SW480 (cell line): Measurements from ENCODE around the gene PLAAT1.

Experiments
- DNase-seq: peaks from one replicate; pipeline ENCODE4 v3.0.0-alpha.2; 2016; ENCODE audit warnings: low spot score

Gene PLAAT1

DNA sequence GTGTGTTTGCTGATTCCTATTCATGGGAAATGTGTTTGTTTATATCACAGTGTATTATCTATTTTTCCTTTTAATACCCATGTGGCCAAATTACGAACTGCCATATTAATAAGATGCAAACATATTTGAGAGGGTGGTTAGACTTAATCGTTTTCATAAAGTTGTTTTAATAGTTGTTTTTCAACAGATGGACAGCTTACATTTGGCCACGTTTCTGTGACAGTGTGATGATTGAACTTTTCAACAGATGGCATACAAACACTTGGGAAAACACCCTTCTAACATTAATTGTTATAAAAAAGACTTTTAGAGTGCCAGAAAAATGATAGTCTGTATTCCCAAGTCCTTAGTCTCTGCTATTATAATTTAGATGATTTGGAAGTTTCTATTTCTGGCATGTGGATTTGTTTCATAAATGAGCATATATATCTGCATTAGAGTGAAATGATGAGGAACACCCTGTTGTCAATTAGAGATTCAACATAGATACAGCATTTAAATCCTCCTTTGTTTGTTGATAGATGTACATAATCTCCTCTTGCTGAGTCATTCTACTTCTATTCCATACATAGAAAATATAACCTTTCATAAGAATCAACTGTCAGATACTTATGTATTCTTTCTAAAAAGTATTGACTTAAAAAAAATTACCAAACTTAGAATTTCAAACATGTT is 13.1 kb downstream of the PLAAT1 start:
- no peak for DNase-seq

DNA sequence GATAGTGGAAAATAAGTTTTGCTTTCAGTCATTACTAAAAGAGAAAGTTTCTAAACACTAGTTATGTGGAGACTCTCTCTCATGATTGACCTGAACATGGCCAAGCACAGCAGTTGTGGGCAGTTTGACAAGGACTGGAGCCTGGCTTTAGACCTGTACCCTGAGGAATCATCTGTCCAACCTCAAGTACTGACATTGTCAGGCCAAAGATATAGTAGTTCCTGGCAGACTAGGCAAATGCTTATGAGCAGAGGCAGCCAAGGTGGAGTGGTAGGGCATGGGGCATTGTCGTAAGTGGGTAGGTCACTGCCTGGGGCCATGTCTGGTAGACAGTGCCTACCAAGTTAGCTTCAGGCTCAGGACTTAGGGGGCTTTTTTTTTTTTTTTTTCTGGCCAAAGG is 20.9 kb downstream of the PLAAT1 start:
- no peak for DNase-seq

- DNase-seq: no peak
Observed at GRCh38 chr3:193262707-193263106, 21.7 kb downstream of the PLAAT1 start.

DNA sequence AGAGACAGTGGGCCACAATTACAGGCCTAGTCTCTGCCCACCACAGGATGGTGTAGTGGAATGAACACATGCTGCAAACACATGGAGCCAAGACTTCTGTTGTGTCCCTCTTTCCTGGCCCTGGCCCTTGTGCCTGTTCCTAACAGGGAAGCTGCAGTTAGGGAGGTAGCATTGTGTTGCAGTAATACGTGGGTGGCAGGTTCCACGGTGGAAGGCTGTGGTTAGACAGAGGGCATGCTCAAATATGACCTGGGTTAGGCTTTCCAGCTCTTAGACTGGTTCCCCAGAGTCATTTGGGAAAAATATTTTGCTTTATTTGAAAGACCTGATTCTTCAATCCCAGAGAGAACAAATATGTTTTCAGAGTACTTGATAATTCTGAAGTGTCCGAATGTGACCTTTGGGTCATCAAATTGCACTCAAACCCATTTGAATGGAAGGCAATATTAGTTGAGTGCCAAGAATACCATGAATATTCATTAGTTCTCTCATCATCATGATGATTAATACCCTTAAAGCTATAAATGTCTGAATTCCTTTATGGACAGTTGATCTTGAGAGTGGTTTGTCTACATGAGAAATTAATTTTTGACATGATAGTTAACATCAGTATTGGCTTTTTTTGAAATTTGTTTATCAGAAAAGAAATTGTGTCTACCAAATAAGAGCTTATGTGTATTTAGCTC is 28.5 kb downstream of the PLAAT1 start:
- peak; percentile 9 for DNase-seq

- no peak for DNase-seq
Observed at GRCh38 chr3:193270451-193270850, 29.4 kb downstream of the PLAAT1 start.

DNA sequence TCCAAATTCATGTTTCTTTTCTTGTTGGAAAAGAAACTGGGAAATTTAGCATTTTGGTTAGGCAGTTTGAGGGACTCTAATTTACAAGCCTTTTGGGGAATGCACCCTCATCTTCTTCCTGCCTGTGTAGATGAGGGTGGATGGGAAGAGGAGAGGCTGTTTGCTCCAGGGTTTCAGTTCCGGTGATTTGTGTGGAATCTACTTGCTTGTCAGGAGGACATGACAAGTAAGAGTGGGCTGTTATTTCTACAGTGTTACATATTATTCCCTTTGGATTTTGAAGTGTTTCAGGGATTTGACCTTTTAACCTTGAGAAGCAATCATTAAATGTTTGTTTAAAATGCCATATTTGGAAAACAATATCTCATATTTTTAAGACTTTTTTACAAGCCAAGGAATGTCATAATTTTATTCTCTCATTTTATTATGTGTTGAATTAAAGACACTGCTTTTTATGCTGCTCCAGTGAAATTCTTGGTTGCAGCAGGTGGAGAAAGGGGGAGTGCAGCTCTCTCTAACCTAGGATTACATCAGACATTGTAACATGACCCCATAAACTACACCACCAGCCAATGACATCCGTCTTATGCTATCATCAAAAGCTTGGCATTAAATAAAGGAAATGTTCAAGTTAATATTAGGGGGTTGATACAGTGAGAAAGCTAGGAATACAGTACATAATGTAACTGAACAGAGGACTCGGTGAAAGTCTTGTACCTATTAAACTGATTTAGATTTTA is 30.2 kb downstream of the PLAAT1 start:
- DNase-seq: peak; percentile 9

DNA sequence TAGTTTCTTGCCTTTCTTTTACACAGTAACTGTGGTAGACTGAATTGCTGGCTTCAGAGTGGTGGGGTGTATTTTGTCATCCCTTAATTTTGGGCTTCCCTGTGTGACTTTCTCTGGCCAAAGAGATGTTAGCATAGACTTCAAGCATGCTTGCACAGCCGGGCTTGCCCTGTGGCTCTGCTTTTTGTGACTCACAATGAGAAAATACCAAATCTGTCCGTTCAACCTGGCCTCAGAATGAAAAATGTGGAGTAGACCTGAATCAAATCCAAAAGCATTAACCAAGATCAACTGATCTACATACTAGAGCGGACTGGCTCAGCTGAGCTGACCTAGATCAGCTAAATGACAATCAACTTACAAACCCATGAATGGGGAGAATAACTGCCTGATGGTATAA is 51.4 kb downstream of the PLAAT1 start:
- no peak for DNase-seq

GRCh38 chr3:193295985-193296384 is 55.0 kb downstream of the PLAAT1 start:
- no peak for DNase-seq

GRCh38 chr3:193297421-193297820 is 56.4 kb downstream of the PLAAT1 start:
- DNase-seq: no peak

DNA sequence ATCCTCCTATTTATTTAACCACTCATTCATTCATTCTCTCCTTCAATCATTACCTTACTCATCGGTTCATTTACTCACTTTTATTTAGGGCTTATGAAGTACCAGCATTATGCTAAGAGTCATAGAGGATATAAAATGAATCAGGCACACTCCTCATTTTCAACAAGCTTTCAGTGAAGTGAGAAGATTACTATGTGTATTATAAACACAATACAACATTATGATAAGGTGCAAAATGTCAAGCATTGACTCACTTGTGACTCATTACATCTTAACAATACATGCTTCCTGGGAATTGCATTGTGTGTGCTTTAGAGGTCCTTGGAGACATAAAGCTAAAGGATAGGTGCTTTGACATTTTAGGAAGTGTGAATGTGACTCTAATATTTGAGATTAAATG is 60.4 kb downstream of the PLAAT1 start:
- DNase-seq: no peak

DNA sequence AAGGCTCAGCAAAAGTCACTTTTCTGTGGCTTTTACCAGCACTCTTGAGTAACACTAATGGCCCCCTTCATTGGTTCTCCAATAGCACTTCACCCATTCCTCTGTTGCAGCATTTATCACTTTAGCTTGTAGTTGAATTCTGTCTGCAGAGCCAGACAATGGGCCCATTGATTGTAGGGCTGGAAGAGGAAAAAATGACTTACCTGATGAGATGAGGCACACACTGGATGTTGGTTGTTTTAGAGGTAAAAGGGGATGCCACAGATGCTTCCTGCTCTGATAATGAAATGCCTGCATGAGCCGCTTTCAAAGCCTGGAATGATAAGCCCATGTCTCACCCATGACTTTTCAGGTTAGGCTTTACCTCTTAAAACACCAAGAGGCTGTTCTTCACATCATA is 64.3 kb downstream of the PLAAT1 start:
- DNase-seq: no peak

DNA sequence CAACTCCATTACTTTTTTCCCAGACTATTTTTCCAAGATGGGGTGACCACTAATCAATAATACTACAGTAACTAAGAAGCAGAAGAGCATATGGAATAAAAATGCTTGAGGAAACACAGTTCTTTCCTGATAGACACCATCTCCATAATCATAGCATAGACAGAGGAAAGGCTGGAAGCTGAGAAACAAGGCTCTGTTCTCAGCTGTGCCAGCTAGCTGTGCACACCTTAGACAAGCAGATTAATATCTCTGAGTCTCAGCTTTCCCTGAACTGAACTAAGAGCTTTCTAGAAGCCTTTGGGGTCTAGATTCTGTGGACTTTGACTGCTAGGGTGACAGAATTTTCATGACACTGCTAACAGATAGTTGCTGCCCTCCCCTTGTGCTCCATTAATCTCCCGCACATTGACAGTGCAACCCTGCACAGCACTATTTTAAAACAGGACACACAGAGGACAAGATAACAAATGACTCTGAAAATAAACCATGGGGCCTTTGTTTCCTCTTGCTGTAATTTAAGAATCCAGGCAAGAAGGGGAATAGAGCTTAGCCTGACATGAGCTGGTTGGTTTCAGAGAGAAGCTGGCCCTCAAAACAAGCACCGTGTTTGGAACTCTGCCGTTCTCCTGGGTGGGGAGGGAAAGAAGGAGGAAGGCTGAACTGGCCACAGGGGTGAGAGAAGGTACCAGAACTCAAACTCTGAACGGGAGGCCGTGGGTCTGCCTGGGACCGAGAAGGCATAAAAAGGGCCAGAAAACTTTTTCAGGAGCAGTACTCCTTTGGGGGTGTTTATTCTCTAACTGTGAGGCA is 70.1 kb downstream of the PLAAT1 start:
- DNase-seq: no peak

DNA sequence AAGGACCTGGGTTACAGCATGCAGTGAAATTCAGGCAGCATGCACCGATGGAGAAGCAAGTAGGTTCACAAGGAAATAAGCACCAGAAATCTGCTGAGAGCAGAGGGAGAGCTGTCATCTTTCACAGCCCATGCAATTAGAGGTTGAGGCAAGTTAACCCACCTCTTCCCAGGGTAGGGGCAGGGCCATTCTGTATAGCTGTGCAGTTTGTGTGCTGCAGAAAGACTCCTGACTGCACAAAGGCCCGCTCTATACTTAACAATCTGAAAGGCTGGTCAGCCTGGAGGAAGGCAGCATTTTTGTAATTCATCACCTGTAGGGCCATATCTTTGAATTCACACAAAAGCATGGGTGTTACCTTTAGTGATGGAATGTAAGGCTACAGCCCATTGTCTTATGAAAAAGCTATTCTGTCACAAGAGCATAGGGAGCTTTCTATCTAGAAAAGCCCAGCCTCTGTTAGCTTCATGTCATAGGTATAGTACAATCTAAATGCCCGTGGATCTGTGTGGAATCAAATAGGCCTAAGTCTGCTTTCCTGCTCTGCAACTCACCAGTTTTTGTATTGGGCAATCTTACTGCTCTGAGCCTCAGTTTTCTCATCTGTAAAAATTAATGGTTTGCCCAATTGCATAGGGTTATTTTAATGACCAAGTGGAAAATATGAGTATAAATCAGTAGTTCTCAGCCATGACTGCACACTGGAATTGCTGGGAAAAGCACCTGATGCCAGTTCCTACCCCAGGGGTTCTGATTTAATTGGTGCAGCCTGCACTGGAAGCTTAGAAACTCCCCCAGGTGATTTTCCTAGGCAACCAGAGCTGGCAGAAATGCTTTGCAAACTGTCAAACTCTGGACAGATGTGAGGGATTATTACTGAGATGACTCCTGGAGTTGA is 72.3 kb downstream of the PLAAT1 start:
- no peak for DNase-seq

DNA sequence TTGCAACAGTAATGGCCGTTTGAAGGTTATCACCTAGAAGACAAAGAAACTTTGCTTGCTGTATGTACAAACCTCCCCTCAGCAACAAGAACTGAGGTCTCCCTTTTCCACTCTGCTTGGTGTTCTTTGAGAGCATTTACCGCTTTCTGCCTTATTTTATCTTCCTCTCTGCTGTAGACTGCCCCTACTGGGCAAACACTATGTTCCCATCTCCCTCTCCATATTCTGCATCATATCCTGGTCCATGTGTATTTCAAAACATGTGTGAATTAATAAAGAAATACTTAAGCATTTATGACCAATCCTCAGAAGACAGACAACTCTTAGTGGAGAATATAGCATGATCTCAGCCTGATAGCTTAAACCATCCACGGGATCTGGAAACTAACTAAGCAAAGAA is 73.1 kb downstream of the PLAAT1 start:
- DNase-seq: no peak

- no peak for DNase-seq
Observed at GRCh38 chr3:193317682-193318300, 76.8 kb downstream of the PLAAT1 start.
